HG03378 (cell line): ENCODE results near the gene CREB5.

ENCODE experiments used
- ATAC-seq: cut with Tn5 transposase; IDR thresholded peaks from one replicate; pipeline ENCODE4 v1.9.1; 2021; ENCODE audit warnings: mild to moderate bottlenecking, moderate library complexity; ENCODE audit not compliant: unreplicated experiment

Gene CREB5

GRCh38 chr7:28832669-28833068, 420.4 kb downstream of the CREB5 start:
- ATAC-seq = no peak

- ATAC-seq = no peak
Measured at GRCh38 chr7:28835800-28836199, 423.5 kb downstream of the CREB5 start.

DNA sequence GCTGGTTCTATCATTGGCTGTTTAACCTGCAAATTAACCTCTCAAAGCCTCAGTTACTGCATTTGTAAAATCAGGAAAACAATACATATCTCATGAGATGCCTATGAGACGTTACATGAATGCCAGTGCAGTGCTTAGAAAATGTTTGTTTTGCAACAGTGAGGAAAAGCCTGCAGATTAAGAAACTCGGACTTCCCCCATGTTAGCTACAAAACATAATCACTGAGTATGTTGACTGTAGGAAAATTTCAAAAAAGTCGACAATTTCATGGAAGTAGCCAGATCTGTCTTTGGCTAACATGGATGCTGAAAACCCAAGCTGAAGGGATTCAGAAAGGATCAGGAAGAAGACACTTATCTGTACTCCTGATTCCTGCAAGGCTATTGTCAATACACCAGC, 424.4 kb downstream of the CREB5 start:
- no peak for ATAC-seq

- no peak for ATAC-seq
Measured at GRCh38 chr7:28837216-28837615, 424.9 kb downstream of the CREB5 start.

GRCh38 chr7:28840592-28840995, 428.3 kb downstream of the CREB5 start:
- ATAC-seq = no peak

DNA sequence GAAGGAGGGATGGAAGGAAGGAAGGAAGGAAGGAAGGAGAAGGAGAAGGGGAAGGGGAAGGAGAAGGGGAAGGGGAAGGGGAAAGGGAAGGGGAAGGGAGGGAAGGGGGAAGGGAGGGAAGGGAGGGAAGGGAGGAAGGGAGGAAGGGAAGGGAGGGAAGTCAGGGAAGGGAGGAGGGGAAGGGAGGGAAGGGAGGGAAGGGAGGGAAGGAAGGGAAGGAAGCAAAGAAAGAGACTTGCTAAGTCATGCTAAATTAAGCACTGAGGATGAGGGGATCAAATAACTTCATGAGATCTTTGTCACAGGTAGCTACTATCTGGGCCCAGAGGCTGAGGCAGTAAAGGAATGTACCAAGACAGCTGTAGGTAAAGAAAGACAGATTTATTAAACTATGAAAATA, 429.4 kb downstream of the CREB5 start:
- ATAC-seq = no peak

GRCh38 chr7:28842769-28843295, 430.5 kb downstream of the CREB5 start:
- no peak for ATAC-seq

GRCh38 chr7:28845106-28845505, 432.8 kb downstream of the CREB5 start:
- ATAC-seq = no peak

DNA sequence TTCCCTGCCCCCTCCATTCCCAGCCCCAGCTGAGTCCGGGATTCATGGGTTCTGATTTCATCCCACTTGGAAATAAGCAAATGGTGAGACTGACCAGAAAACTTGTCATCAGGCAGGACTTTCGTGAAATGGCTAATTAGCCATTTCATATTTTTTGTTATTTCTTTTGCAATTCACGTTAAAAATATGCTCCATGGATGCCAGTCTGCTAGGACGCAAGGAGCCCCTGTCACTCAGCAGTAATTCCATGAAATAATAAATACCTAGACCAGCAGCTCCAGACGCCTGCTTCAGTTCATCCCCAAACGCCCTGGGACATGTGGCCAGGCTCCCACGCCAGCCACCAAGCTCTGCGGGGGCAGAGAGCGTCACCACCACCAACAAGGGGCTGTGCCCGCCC, 434.9 kb downstream of the CREB5 start:
- no peak for ATAC-seq

DNA sequence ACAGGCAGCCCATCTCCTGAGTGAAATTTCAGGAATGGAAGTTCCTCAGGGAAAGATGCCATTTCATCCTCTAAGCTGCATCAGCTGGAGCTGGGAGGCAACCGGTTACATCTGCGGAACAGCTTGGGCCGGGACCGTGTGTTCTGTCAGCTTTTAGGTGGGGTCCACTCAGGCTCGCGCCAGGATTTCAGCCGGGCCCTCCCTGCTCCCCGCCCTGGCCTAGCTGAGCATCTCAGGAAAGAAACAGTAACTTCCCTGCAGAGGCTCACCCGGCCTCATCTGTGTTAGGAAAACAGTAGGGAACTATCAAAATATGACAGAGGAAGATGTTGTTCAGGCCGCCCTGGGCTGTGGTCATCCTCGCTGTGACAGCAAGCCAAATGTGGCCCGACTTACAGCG, 435.4 kb downstream of the CREB5 start:
- ATAC-seq = no peak

GRCh38 chr7:28848906-28849305, 436.6 kb downstream of the CREB5 start:
- ATAC-seq = no peak

DNA sequence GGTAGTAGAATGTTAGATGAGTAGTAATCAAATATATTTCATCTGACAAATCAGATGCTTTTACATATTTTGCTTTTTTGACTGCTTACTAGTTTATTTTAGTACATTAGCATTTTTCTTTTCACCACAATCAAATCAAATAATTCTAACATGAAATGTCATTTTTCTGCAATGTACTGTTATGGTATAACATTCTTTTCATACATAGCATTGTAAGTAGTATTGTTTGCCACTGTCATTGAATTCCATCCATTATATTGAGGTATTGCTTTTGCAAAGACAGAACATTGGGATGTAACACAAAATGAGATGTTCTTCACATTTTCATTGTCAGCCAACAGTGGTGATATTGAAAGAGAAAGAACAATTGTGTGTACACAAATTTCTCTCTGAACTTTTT, 438.4 kb downstream of the CREB5 start:
- no peak for ATAC-seq

- ATAC-seq = no peak
Measured at GRCh38 chr7:28853150-28853549, 440.8 kb downstream of the CREB5 start.

- peak; percentile 92 for ATAC-seq
Measured at GRCh38 chr7:28853834-28854749, 441.8 kb downstream of the CREB5 start.

GRCh38 chr7:28854750-28855074, 442.4 kb downstream of the CREB5 start:
- no peak for ATAC-seq

DNA sequence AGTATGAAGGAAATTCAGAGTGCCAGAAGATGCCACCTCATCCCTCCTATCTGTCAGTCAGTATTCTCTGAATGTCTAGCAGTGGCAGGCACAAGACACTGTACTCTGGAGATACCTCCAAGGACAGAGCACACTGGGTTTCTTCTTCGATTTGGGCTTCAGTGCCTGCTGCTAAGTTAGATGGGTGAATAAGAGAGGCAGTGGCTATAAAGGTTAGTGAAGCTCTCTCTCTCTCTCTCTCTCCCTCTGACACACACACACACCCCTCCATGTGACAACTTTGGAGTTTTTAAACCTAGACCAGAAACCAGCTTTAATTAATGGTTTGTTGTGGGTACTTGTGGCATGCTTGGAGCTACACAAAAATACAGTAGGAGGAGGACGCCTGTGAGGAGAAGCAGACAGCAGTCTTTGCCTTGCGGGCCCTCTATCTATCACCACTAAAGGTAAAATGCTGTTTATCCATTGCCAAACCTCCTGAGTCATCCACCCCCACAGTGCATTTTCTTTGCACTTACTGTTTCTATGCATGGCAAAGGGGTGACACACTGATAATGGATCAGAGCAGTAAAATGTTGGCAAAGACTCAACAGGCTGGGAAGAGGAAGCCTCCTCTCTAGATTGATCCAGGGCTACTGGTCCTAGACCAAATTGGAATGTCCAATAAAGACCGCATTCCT, 443.4 kb downstream of the CREB5 start:
- ATAC-seq = no peak

GRCh38 chr7:28856656-28857055, 444.3 kb downstream of the CREB5 start:
- no peak for ATAC-seq

GRCh38 chr7:28858206-28858605, 445.9 kb downstream of the CREB5 start:
- no peak for ATAC-seq

GRCh38 chr7:28858895-28859294, 446.6 kb downstream of the CREB5 start:
- no peak for ATAC-seq

DNA sequence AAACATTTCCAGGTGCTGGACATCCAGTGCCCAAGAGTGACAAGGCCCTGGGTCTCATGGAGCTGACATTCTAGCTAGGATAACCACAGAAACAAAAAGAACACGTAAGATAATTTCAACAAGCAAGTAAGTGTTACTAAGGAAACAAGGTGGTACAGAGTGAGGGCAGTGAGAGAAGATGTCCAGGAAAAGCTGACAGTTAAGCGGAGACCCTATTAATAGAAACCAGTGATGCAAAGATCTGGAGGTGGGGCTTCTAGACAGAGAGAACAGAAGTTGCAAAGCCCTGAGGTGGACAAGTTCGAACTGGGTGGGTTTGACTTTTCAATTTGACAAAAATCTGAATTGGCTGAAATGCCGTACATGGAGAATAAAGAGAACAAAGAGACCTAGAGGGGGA, 449.5 kb downstream of the CREB5 start:
- ATAC-seq = no peak

DNA sequence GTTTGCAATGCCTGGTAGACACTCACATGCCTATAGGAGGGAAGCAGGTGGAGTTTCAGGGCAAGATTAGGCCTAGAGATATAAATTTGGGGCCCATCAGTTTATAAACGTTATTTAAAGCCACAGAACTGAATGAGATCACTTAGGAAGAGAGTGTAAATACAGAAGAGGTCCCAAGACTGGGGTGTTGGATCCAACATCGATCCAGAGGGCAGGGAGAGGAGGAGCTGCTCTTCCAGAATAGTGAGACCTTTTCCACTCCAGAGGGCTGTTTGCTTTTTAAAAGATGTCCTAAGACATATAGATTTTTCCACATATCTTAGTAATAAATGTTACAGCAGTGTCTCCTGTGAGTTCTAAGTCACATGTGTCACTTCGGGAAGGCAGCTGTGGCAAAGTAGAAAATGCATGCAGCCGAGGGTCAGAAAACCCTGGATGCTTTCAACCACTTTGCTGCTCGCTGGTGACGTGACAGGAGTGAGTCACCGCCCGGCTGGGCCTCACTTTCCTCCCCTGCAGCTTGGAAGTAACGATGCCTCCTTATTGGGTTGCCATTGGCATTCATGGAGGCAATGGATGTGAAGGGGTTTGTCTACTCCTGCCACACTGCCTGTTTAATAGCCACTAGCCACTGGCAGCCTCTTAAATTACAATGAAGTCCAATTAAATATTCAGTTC, 450.4 kb downstream of the CREB5 start:
- ATAC-seq = no peak
